ENCODE results near the gene OGT. TPM values are rescaled to one million over a fixed set of nuclear protein-coding genes. Genes with fewer than 3 reads are reported as not detected.
"Not testable (repeated sequence)": the region's sequence is repeated elsewhere in the genome, so short reads cannot be mapped to it uniquely, and the experiment has no call there.

The OGT gene
- total RNA-seq, 1 experiment from 2014 or later: 98.0 TPM

DNA sequence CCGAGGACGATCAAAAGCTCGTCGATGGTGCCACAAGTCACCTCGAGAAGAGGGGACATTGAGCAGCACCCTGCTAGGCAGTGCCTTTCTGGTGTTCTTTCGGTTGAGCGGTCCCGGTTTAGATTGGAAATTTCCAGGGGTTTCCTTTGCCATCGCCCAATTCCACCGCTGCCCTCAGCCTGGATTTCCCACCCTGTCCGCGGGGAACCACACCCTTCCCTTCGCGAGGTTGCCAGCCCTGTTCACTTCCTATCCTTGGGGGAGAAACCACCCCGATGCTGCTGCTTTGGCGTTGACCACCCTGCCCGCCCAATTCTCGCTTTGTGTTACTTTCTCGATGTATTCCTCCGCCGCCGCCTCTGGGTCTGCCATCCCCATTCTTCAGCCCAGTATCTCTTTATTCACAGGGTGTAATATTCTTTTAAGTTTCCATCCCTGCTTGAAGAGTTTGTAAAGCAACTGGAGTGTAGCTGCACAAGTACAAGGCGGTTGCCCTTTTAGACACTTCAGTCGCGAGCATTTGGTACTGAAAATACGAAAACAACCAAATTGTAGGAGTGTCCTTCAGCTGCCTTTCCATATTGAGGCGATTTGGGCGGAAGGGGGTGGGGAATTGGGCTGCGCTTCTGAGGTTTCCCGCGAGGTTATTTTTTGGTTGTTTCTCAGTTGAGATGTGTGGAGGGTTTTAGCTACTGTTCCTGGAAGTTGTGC is 1.1 kb downstream of the OGT start:
- in situ Hi-C loops (cut with HindIII; ENCODE audit: low pct_unique_long_range_greater_than_20kb, low sequenced_read_pairs): no loop called here
- DNase-seq (ENCODE audit: low read depth, low spot score): peak; percentile 43

DNA sequence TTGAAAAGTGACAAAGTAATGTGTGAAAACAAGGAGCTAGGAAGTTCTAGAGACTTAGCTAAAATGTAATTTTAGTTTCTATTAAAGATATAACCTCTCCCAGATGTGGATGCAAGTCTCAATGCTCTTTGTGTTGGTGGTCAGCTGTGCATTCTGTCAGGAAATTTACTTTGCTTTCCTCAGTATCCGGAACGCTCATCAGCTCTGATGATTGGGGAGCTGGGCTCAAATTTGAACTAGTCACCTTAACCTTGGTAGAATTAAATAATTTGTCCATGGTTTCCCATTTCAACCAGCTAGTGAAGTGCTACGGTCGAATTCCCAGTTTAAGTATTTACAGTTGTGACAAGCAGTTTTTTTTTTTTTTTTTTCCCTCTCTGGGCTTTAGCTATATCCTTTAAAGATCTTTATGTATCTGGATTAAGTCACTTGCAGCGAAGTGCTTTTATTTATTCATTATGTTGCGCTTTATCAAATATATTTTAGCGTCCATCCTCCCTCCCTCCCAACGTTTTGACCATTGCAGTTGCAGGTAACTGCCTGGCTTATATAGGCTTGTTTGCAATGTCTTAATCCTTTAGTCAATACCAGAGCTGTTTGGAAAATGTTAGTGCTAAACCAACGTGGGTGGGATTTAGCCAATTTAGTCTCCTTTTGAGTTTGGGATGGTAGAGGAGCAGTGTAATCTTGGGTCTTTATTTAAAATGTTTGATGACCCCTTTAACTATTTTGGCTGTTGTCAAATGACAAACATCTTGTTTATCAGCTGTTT is 2.1 kb downstream of the OGT start:
- no peak for DNase-seq (ENCODE audit: low read depth, low spot score)
- in situ Hi-C loops (cut with HindIII; ENCODE audit: low pct_unique_long_range_greater_than_20kb, low sequenced_read_pairs): no loop called here

DNA sequence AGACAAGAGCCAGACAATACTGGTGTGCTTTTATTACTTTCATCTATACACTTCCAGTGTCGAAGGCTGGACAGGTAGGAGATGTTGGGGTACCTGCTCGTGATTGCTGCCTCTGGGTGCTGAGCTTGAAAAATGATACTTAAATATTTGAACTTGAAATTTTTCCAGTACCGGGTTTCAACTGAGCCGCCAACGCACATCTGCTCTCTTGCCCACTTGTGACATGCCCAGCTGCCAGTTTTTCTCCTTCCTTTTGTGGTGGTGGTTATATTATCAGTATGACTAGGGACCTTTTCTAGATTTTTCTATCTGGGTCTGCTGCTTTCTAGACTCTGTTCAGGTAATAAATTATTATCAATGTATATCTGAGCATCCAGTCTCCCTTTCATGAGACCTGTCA is 3.4 kb downstream of the OGT start:
- in situ Hi-C loops (cut with HindIII; ENCODE audit: low pct_unique_long_range_greater_than_20kb, low sequenced_read_pairs): no loop called here

DNA sequence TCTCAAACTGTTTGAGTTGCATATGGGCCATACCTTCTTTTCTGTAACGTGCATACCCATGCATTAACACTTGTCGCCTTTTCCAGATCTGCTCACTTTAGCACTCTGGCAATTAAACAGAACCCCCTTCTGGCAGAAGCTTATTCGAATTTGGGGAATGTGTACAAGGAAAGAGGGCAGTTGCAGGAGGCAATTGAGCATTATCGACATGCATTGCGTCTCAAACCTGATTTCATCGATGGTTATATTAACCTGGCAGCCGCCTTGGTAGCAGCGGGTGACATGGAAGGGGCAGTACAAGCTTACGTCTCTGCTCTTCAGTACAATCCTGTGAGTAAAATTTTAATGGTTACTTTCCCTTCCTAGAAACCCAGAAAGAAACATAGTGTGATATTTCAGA is 4.8 kb downstream of the OGT start:
- no peak for DNase-seq (ENCODE audit: low read depth, low spot score)
- in situ Hi-C loops (cut with HindIII; ENCODE audit: low pct_unique_long_range_greater_than_20kb, low sequenced_read_pairs): no loop called here

More for the DNA sequence above, 3.4 kb downstream of the OGT start:
- no peak for DNase-seq (ENCODE audit: low read depth, low spot score)

DNA sequence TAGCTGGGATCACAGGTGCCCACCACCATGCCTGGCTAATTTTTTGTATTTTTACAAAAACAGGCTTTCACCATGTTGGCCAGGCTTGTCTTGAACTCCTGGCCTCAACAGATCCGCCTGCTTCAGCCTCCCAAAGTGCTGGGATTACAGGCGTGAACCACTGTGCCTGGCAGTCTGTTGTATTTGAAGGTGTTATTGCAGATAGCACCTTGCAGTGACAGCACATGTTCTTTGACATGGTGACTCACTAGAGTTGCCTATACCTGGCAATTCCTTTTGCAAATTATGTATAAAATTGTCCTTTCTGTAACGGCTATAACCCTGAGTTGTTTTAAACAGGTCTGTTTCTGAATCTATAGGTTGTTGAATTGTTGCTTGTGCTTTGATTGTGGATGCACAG is 7.9 kb downstream of the OGT start:
- DNase-seq (ENCODE audit: low read depth, low spot score): no peak
- in situ Hi-C loops (cut with HindIII; ENCODE audit: low pct_unique_long_range_greater_than_20kb, low sequenced_read_pairs): no loop called here

DNA sequence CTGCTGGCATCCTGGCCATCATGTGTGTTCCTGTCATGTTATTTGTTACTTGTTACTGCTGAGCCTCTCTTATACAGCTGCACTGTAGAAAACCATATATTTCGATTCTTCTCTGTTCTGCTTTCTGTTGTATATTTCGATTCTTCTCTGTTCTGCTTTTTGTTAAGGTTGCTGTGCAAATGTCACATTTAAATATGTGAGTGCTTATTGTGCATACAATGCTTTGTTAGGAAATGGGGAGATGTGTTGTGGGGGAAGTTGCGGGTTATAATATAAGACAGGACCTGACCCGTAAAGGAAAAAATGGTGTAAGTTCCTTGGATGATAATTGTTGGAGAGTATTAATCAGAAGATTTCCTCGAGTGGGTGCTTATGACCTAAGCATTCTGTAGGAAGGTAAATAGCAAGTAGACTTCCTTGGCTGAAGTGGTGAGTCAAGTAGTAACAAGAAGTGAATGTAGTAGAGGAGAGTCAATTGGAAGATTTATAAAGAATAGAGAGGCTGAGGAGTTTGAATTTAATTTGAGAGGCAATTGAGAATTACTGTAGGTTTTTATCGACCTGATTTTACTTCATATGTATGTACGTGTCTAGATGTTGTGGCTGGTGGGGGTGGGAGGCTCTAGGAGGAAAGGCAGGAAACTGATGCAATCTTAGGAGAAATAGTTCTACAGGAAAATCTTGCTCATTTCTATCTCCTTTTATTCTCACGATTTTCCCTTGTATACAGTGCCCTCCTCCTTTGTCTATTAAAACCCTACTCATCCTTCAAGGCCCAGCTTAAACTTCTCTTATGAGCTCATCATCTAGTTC is 8.5 kb downstream of the OGT start:
- in situ Hi-C loops (cut with HindIII; ENCODE audit: low pct_unique_long_range_greater_than_20kb, low sequenced_read_pairs): no loop called here
- no peak for DNase-seq (ENCODE audit: low read depth, low spot score)

DNA sequence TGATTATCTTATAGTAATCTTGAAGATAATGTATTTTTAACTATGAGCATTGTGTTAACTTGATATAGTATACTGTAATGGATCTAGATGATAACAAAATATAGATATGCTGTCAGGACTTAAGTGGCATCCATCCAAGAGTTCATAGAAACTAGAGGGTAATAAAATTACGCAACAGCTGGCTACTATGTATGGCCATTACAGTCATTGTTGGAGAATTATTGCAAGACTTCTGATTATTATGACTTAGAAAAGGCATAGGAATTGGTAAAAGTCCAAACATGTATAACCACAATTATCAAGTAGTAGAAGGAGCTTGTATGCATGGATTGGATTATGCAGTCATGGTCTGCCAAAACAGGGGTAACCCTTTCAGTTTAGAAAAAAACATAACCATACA is 9.5 kb downstream of the OGT start:
- DNase-seq (ENCODE audit: low read depth, low spot score): no peak
- in situ Hi-C loops (cut with HindIII; ENCODE audit: low pct_unique_long_range_greater_than_20kb, low sequenced_read_pairs): no loop called here

DNA sequence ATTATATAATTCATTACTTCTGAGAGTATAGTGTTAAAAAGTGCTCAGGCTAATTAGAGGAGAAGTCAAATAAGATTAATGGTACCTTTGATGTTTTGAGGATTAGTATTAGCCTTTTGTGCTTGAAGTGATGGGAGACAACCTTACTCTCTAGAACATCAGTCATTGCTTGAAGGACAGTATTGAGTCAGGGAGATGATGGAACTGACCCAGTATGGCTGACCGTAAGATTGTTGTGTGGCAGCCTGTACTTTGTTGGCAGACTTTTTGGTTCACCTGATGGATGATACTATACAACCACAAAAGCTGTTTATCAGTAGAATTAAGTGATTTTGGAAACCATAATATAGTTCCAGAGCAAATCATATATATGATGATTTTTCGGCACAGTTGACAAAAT is 9.9 kb downstream of the OGT start:
- no peak for DNase-seq (ENCODE audit: low read depth, low spot score)
- in situ Hi-C loops (cut with HindIII; ENCODE audit: low pct_unique_long_range_greater_than_20kb, low sequenced_read_pairs): no loop called here

DNA sequence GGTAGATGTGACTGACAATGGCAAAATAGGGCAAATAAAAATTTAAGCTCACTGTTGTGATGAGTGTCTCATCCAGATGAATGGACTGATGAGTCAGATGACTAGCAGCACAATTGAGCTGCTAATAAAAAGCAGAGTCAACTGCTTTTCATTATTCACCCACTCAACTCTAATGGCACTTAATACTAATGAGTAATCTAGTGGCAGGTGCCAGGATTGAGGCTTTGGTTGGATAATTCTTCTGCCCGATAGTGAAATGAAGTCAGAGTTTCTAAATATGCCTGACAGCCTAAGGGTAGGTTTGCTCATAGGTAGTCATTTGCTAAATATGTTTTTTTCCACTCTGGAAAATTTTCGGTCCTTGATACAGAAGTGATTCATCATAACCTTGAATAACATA is 10.4 kb downstream of the OGT start:
- in situ Hi-C loops (cut with HindIII; ENCODE audit: low pct_unique_long_range_greater_than_20kb, low sequenced_read_pairs): no loop called here
- no peak for DNase-seq (ENCODE audit: low read depth, low spot score)

DNA sequence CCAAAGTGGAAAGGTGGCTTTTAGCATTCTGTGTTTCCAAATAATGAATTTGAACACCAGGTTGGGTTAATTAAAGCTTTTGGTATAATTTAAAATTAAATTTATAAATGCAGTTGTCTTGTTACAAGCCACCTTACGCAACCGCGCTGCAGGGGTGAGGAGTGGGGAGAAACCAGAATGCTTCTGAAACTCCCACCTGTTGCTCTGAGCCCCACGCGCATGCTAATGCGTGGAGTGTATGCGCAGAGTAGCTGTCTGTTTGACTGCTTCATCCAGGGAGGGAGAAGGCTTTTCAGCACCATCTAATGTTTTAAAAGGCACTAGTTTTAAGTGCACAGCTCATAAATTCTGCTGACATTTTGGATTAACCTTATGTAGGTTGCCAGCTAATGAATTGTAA is 12.5 kb downstream of the OGT start:
- no peak for DNase-seq (ENCODE audit: low read depth, low spot score)
- in situ Hi-C loops (cut with HindIII; ENCODE audit: low pct_unique_long_range_greater_than_20kb, low sequenced_read_pairs): no loop called here

DNA sequence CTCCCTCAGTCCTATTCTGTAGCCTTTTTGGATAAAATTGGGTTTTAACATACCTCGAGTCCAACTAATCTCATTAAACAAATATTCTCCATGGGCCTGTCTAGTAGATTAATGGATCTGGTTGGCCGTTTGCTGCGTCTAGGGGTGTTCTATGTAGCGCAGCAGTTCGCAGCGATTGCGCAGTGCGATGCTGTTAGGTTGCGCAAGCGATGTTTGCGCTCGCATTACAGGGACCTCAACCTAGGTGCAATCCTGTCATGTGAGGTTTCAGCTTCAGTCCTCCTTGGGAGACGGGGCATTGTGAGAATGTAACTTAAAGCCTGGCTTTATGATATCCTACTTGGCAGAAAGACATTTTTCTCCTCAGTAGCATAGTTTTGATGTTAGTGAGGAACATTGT is 14.0 kb downstream of the OGT start:
- in situ Hi-C loops (cut with HindIII; ENCODE audit: low pct_unique_long_range_greater_than_20kb, low sequenced_read_pairs): no loop called here
- no peak for DNase-seq (ENCODE audit: low read depth, low spot score)

DNA sequence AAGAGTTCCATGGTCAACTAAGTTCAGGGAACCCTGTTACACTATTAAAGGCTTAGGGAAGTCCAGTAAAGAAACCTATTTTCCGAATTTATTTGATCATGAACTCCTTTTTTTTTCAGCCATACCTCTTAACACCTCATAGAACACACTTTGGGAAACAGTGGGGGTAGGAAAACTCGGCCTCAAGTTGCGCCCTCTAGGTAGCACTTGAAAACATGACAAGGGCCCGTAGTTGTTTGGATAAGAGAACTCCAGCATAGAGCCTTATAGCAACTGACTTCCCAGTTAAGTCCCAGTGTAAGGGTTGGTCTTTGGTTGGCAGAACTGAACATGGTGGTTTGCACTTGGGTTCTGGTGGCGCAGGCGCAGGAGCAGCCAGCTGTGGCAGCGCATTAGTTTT is 14.4 kb downstream of the OGT start:
- in situ Hi-C loops (cut with HindIII; ENCODE audit: low pct_unique_long_range_greater_than_20kb, low sequenced_read_pairs): no loop called here
- peak; percentile 10 for DNase-seq (ENCODE audit: low read depth, low spot score)

DNA sequence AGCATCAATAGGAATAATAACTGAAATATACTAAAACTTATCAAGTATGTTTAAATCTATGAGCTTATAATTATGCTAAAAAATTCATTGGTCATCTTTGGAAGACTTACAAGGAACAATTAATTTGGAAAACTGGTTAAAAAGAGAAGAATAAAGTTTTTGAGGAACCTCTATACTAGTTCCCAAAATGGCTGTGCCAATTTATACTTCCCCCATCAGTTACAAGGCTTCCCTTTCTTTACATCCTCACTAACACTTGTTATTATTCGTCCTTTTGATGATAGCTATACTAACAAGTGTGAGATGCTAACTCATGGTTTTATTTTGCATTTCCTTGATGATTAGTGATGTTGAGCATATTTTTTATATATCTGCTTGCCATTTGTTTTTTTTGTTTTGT is 17.1 kb downstream of the OGT start:
- DNase-seq (ENCODE audit: low read depth, low spot score): no peak
- in situ Hi-C loops (cut with HindIII; ENCODE audit: low pct_unique_long_range_greater_than_20kb, low sequenced_read_pairs): no loop called here

DNA sequence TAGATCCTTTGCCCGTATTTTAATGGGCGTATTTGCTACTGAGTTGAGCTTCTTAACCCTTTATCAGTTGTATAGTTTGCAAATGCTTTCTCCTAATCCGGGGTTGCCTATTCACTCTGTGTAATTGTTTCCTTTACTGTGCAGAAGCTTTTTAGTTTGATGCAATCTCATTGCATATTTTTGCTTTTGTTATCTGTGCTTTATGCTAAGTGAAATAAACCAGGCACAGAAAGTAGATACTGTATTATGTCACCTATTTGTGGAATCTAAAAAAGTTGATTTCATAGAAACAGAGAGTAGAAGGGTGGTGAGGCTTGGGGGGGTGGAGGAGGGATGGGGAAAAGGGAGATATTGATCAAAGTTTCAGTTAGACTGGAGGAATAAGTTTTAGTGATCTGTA is 17.7 kb downstream of the OGT start:
- in situ Hi-C loops (cut with HindIII; ENCODE audit: low pct_unique_long_range_greater_than_20kb, low sequenced_read_pairs): no loop called here
- DNase-seq (ENCODE audit: low read depth, low spot score): no peak

DNA sequence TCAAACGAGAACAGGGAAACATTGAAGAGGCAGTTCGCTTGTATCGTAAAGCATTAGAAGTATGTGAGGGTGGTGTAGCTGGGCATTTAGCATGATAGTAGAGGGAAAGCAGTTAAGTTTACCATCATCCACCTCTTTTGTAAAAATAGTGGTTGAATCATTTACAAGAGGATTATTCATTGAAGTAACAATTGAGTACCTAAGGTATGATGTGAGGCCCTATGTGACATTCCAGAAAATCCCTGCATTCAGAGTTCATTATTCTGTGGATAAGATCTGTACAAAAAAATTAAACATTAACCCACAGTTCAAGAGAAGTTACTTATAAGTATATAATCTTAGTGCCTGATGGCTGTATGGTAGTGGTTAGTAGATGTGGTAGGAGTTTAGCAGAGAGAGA is 23.1 kb downstream of the OGT start:
- in situ Hi-C loops (cut with HindIII; ENCODE audit: low pct_unique_long_range_greater_than_20kb, low sequenced_read_pairs): no loop called here
- DNase-seq (ENCODE audit: low read depth, low spot score): no peak

DNA sequence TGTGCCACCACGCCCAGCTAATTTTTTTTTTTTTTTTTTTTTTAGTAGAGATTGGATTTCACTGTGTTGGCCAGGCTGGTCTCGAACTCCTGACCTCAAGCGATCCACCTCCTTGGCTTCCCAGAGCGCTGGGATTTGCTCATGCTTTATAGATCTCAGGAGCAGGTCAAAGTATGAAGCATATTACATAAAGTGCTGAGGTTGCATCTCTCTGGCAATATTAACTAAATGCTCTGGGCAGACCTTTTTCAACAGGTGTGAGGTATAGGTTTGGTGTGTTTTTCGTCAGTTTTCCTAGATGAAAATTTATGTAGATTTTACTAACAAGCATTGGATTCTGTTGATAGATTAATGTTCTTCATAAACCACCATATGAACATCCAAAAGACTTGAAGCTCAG is 26.0 kb downstream of the OGT start:
- in situ Hi-C loops (cut with HindIII; ENCODE audit: low pct_unique_long_range_greater_than_20kb, low sequenced_read_pairs): no loop called here
- no peak for DNase-seq (ENCODE audit: low read depth, low spot score)

DNA sequence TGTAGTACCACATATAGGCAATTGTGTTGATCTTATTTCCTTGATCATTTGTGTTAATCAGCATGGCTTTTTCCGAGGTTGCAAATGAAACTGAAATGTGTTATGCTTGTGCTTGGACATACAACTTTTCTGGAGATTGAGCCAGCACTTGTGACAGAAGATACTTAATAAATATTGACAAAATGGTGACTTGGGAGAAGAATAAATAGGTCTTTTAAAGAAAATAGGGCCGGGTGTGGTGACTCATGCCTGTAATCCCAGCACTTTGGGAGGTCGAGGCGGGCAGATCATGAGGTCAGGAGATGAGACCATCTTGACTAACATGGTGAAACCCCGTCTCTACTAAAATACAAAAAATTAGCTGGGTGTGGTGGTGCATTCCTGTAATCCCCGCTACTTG is 26.9 kb downstream of the OGT start:
- in situ Hi-C loops (cut with HindIII; ENCODE audit: low pct_unique_long_range_greater_than_20kb, low sequenced_read_pairs); DNase-seq (ENCODE audit: low read depth, low spot score): not testable (repeated sequence)

DNA sequence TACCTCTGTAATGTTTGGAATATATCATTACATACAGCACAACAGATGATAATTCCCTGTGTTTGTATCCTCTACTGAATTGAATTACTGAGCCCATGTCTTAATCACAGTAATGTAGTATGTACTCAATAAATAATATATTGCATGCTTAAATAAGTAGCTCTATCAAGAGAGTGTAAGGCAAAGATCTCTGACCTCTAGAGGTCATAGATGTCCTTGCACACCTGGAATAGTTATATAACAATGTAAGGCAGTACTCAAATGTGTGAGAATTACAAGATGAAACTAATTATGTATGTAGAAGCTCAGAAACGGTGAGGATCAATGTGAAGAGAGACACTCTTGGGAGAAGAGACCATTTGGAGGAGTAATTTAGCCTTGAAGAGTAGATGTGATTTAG is 31.0 kb downstream of the OGT start:
- in situ Hi-C loops (cut with HindIII; ENCODE audit: low pct_unique_long_range_greater_than_20kb, low sequenced_read_pairs): no loop called here
- DNase-seq (ENCODE audit: low read depth, low spot score): no peak
